NCI-H2196 (cell line): ENCODE data around the gene GSTM4.

Source experiments
- DNase-seq: peaks from one replicate; lab custom pipeline; 2025; ENCODE audit not compliant: unreplicated experiment; lab: John Stamatoyannopoulos, UW

GSTM4 gene

DNA sequence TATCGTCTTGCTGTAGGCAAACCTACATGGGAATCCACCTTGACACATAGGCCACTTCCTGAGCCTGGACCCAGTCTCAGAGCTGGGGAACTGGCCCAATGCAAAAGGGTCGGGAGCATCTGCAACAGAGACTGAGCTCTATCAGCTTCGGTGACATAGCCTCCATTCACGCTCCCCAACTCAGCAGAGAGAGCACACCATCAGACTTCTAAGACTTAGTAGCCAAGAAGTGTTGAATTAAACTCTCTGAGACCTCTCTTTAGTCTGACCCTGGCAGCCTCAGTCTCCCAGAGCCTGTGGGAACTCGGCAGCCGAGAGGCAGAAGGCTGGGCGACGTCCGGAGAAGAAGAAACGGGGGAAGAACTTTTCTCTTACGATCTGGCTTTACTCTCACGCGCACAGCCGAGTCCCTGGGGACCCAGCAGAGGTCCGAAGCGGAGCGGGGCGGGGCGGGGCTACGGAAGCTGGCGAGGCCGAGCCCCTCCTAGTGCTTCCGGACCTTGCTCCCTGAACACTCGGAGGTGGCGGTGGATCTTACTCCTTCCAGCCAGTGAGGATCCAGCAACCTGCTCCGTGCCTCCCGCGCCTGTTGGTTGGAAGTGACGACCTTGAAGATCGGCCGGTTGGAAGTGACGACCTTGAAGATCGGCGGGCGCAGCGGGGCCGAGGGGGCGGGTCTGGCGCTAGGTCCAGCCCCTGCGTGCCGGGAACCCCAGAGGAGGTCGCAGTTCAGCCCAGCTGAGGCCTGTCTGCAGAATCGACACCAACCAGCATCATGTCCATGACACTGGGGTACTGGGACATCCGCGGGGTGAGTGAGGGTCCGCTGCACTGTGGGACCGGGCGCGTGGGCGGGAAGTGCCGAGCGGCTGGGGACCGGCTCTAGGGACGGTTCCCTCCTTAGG, at the start of gene GSTM4:
TSS of gene GSTM4 (plus strand) at position 485 of the 905 bp plus-strand sequence. CDS start at position 776, 291 bp downstream.
- DNase-seq = peak; percentile 60

- no peak for DNase-seq
These were observed 46.0 kb upstream of the GSTM4 start for GRCh38 chr1:109609881-109610280.

DNA sequence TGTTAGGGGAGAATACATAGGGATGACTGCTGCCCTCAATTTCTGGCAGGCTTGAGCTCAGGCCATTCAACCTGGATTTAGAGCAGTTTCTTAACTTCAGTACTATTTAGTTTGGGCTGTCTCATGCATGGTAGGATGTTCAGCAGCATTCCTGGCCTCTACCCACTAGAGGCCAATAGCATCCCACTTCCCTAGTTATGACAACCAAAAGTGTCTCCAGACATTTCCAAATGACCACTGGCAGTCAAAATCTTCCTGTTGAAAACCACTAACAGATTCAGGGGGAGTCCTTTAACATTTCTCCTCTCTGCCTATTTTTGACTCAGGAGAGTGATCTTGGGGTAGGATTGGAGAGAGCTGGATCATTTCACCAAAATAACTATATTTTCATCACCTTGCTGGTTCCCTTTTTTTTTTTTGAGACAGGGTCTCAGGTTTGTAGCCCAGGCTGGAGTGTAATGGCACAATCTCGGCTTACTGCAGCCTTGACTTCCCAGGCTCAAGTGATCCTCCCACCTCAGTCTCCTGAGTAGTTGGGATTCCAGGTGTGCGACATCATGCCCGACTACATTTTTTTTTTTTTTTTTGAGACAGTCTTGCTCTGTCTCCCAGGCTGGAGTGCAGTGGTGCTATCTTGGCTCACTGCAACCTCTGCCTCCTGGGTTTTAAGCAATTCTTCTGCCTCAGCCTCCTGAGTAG, 45.1 kb upstream of the GSTM4 start:
- no peak for DNase-seq

DNA sequence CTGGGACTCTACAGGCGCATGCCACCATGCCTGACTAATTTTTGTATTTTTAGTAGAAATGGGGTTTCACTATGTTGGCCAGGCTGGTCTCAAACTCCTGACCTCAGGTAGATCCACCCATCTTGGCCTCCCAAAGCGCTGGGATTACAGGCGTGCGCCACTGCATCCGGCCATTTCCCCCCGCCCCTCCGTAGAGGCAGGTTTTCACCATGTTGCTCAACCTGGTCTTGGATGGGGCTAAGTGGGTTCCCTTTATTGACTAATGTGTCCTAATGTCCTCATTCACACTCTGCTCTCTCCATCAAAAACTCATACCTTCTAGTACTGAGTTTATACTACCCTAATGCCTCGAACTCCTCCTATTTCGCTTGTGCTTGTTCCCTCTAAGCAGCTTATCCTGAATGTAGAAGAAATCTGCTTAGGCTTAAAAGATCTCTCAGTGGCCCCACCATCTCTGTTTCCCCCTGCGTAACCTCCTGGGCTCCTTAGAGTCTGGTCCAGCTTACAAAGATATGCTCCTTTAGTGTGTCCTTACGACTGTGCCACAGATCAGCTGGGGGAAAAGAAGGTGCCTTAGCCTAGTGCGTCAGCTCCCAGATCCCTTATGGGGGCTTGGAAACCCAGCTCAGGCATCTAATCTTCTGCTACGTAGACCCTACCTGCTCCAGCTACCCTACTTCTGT, 44.5 kb upstream of the GSTM4 start:
- no peak for DNase-seq

DNA sequence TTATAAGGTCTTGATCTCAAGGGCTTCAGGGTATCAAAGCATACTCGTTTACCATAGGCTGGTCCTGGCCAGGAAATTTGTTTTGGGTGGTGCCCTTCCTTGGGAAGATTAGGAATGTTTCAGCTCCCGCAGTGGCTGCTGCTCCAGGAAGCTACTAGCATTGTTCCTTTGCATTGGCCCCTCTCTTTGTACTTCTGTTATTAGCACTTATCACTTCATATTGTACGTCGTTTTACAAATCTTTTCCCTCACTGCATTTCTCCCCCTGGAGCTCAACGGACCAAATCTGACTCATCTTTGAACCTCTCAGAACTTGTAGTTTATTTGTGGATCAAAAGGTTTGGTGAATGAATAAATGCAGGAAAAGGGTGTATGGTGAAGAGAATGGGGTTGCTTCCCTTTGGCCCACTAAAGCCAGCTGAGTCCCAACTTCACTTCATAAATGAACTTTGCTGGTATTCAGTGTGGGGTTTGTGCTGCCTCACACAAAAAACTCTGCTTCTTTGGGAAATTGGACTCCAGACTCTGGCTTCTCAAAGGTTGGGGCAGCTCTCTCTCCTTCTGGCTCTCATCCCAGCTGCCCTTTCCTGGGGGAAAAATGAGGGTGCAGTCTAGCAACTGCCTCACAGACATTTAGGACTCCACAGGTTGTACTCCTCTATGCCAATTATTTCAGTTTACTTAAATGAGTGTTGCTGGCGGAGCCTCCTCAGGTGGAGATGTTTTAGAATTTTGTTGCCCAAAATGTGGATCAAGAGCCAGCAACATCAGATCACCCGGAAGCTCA, 42.3 kb upstream of the GSTM4 start:
- no peak for DNase-seq

- no peak for DNase-seq
These were observed 40.0 kb upstream of the GSTM4 start for GRCh38 chr1:109615879-109616278.

GRCh38 chr1:109616391-109616790, 39.5 kb upstream of the GSTM4 start:
- DNase-seq = no peak

DNA sequence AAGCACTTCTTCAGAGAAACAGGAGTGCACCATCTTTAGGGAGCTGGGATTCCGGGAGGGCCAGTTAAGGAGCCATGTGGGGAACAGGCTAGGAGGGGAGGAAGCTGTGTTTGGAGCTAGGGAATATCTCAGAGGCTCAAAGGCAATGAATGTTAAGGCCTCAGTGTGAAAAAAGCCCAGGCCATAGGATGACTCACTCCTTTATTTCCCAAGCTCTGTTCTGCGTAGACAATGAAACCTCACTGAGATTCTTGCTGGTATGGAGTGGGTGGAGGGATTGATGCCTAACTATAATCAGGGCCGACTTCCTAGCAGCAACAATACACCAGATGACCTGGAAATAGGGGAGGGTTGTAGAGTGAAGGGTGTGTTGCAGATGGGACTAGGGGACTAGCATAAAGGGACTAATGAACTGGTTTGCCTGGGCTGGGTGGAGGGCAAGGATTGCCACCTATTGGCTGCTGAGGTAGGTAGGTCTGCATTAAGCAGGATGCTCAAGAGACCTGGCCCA, 38.6 kb upstream of the GSTM4 start:
- DNase-seq = no peak

DNA sequence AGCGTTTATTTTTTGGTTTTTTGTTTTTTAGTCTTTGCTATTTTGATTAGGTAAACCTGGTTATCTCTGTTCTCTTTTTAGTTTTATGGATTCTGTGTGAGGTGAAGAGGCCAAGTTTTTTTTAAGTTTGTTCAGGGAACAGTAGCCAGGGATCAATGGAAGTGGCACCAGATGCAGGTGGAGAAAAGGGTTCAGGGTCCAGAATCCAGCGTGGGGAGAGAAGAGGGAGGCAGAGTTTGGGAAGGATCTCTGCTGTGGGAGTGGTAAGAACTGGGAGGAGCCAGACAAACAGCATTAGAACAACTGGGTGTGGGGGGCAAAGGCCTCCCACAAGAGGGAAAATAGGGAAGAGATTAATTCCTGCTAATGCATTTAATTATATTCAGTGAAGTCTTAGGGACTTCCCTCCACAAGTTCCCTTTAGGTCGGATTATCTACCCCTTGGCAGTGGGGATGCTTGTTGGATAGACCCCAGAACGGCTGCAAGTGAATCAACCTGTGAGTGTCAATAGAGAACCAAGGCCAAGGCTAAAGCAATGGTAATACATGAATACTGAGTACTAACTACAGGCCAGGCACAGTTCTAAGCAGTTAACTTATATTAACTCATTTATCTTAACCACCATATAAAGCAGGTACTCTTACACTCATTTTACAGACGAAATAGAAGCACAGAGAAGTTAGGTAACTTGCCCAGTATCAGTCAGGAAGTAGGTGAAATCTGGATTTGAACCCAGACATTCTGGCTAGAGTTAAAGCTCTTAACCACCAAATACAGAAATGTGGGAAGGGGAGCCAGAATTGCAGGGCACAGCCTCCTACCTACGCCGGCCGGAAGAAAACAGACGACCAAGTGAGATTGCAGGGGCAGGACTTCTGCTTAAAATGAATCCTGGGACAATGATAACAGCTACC, 37.0 kb upstream of the GSTM4 start:
- DNase-seq = no peak

- DNase-seq = peak; percentile 62
These were observed 36.1 kb upstream of the GSTM4 start, which contains the start of the genes AMPD2 and GNAT2 for GRCh38 chr1:109619576-109620400. Gene AMPD2, plus strand, starts transcription at chr1:109619837. Its CDS starts 1,339 bp downstream, at chr1:109621176. Gene GNAT2, minus strand, starts transcription at chr1:109619616. Its CDS starts 6,746 bp downstream, at chr1:109612870.

- DNase-seq = no peak
These were observed 35.5 kb upstream of the GSTM4 start for GRCh38 chr1:109620401-109620791.

- DNase-seq = peak; percentile 90
These were observed 35.0 kb upstream of the GSTM4 start for GRCh38 chr1:109620841-109621286.

DNA sequence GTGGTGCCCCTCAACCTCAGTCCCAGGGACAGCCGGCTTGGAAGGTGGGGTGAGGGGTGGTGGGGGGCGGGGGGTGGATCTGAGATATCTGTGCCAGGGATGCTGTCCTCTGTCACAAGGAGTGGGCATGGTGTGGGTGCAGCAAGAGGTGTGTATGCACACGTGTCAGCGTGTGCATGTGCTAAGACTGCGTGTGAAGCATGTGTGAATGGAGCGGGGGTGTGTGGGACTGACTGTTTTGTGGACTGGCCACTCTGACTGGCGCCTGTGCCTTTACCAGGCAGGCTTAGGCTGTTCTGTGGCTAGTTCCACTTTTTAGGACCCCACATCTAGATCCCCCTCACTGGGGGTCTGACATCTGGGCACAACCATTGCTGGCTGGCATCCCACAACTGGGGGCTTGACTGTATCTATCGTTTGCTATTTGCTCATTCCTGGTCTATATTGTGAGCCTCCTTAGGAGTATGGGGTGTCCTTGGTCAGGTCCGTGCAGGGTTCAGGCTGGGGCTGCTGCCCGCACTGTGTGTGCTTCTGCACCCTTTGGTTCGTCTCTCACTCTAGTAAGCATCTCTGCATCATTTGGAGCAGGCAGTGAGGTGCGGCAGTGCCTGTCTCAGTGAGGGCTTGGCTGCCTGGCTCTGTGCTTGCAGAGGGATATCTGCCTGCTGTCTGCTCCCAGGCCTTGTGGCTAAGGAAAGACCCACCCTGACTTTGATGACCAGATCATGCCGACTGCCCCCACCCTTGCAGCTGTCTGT, 34.3 kb upstream of the GSTM4 start:
- no peak for DNase-seq

DNA sequence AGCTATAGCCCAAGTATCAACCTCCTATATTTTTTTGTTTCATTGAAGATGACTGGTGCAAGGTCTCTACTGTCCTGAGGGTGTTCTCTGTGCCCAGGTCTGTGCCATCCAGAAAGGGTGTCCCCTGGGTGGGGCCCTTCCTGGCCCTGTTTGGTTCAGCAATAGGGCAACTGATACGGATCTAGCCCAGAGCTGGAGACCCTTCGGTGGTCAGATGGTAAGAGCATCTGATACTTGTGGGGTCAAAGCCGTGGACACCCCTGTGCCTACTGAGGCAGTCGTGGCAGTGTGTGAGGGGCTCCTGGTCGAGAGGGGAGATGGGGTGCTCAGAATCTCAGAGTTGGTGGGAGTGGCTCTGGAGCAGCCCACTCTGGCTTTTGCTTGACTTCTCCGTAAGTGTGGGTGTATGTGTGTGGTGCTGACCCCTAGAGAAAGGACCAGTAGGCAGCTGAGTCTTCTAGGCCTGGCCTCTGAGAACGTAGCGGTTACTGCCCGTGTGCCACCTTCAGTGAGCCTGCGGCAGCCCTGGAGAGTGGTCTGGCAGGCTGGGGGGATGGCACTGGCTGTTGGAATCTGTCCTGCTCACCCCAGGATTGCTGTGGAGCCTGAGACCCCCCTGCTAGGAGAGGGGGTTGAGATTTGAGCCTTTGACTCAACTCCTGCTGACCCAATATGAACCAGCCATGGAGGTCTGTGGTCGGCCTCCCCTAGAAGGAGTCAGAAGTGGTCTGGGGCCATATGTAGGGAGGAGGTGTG, 33.6 kb upstream of the GSTM4 start:
- DNase-seq = no peak

- DNase-seq = no peak
These were observed 33.0 kb upstream of the GSTM4 start for GRCh38 chr1:109622895-109623294.

DNA sequence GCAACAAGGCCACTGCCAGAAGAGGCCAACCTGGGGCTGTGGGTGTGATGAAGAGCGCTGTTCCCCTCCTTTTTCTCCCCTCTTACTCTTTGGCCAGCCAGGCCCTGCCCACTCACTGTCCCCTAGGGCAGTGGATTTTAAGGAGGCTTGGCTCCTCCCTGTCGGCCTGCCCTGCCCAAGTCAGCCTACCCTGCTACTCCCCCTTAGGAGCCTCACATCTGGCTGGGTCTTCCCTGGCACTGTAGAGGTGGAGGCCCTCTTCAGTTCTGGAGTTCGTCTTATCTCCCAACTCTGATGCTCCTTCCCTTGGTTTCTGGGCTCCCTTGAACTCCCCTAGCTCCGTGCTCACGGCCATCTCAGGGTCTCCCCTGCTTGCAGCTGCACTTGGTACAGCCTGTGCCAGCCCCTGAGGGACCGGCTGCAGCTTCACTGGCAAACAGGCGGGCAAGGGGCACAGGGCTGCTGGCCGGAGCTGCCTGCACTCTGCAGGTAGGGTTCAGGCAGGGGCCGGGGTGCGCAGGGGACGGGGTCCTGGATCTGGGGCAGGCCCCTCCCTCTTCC, 32.2 kb upstream of the GSTM4 start:
- no peak for DNase-seq
